C4-2B (cell line): Measurements from ENCODE around the gene MGMT.

Experiments
- H3K27ac ChIP-seq: fragments of 450-650 bp; 2 replicates; pipeline ENCODE4 v1.5.1; 2017
- ZFX ChIP-seq: fragments of 450-650 bp; IDR thresholded peaks from 2 replicates; pipeline ENCODE4 v1.6.1; 2017
- TF ChIP-seq, protein P1 (sequence below): fragments of 450-650 bp; conservative IDR thresholded peaks from 2 replicates; pipeline ENCODE4 v1.5.1; 2017; ENCODE audit warnings: mild to moderate bottlenecking

MGMT gene

DNA sequence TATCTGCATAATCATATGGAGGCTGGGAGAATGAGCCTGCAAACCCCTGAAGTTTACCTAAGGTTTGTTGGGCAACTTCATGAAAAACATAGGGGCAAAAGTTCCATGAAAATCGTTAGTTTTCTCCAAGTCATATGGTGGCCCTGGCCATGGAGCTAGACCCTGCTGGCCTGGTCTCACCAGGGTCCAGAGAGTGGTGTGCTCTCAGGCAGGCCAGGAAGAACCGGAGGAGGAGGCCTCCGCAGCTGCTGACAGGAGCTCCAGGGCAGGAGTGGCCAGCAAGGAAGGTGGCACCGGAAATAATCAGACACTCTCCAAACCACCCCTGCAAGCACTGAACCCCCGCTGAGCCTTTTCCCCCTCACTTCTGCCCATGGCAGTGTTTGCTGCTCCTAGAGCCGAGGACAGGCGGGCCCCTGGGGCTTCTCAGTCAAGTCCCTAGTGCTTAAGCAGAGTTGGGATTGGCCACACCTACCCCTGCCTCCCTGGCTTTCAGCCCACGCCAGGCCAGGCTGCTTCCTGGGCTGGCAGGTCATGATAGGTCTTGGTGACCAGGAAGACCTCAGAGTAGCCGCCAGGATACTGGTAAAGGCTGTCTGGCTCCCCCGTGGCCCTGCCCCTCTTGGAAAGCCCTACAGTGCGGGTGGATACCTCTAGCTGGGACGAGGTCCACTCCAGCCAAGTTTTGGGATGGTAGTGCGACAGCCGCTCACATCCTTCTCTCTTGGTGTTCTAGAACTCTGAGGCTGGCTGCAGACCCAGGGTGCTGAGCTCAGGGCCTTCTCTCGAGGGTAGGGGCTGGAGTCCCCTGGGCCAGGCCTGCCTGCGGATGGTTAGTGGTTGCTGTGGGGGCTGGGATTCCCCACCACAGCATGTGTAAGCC lies 242.8 kb downstream of the MGMT start:
- TF ChIP-seq, protein P1, sequence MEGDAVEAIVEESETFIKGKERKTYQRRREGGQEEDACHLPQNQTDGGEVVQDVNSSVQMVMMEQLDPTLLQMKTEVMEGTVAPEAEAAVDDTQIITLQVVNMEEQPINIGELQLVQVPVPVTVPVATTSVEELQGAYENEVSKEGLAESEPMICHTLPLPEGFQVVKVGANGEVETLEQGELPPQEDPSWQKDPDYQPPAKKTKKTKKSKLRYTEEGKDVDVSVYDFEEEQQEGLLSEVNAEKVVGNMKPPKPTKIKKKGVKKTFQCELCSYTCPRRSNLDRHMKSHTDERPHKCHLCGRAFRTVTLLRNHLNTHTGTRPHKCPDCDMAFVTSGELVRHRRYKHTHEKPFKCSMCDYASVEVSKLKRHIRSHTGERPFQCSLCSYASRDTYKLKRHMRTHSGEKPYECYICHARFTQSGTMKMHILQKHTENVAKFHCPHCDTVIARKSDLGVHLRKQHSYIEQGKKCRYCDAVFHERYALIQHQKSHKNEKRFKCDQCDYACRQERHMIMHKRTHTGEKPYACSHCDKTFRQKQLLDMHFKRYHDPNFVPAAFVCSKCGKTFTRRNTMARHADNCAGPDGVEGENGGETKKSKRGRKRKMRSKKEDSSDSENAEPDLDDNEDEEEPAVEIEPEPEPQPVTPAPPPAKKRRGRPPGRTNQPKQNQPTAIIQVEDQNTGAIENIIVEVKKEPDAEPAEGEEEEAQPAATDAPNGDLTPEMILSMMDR: no peak
- no peak for TF ChIP-seq ZFX

DNA sequence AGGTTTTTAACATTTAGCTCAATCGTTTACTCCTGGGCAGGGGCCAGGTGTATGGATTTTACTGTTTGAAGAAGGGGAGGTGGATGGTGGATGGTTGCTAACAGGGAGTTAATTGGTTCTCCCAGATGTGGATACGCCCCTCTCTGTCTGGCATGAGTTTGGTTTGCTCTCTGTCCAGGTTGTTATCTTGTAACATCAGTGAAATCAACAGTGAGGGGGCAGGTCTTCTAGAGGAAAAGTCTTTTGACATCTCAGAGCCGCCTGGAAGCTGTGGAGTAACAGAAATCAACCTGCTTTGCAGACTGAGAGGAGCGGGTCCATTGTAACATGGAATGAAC lies 243.4 kb downstream of the MGMT start:
- H3K27ac ChIP-seq: peak overlapping the region; percentile 11
- TF ChIP-seq ZFX: no peak
- TF ChIP-seq, protein P1: no peak

More for the DNA sequence above, 242.8 kb downstream of the MGMT start:
- peak overlapping the region; percentile 11 for H3K27ac ChIP-seq

DNA sequence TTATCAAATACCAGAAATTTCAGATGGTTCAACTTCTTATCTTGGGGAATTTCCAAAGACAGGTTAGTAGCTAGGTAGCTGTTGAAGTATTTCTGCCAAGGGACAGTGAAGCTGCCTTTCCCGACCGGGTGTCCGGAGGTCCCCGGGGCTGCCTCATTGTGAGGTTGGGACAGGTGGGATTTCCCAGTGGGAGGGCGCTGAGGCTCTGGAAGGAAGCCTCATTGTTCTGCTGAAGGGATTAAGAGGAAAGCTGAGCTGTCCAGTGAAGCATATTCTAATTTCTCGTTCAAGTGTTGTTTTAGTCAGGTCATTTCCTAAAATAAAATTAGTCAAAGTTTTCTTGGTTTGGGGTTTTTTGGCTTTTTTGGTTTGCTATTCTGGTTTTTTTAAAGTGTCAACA lies 244.2 kb downstream of the MGMT start:
- TF ChIP-seq, protein P1: no peak
- no peak overlapping the region for H3K27ac ChIP-seq

DNA sequence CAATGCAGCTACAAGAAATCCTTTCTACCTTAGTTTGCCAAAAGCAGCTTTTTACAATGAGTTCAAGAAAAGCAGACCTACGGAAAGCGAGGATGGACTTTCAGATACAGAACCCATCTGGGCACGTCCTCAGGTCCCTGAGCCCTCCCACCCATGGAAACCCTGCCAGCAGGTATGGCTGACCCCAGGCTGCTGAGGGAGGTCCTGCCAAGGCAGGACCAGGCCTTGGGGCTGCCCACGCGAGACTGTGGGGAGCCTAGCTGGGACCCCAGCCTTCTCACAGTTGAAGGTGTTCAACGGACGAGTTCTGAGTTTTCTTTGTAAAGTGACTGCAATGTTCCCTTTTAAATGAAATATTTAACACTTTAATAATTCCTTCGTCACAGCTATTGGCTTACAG lies 245.0 kb downstream of the MGMT start:
- H3K27ac ChIP-seq: no peak overlapping the region
- no peak for TF ChIP-seq ZFX

DNA sequence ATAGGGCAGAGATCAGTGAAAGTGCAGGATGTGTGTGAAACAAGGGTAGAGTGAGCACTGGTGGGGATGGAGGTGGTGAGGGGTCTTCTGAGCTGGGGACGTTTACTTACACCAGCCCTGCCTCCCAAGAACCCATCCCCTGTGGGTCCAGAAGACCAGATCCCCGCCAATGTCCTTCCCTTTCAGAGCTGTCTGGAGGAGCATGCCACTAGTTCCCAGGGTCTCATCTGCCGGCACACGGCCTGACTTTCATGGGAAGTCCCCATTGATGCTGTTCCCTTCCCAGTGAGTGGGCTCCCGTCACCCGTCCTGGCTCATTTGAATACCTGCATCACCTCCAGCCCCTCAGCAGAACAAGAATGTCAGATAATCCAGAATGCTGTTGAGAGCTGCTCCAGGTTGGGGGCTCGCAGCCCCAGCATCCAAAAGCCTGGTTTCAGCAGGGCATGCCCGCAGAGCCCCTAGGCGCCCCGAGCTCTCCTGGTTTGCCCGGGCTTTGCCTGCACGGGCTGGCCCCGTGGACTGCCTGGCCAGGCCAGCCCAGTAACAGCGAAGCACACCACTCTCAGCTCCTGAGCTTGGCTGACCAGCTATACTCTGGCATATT lies 246.7 kb downstream of the MGMT start:
- no peak overlapping the region for H3K27ac ChIP-seq
- no peak for TF ChIP-seq ZFX
- TF ChIP-seq, protein P1: no peak

DNA sequence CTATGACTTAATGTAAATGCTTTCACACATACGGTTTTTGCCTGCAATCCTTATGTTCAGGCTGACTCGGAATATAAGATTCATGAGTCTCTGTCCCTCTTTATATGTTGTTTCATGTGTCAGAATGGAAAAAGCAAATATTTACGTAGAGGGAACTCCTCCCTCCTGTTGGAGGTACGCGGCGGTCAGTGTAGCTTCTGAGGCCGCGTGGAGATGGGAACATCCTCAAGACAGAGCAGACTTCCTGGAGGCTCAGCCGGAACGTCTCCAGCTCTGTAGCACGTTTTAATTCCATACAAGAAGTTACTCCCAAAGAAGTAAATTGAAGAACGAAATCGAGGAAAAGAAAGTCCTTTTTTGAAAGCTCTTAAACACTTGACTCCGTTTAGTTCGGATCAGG lies 248.8 kb downstream of the MGMT start:
- TF ChIP-seq, protein P1: no peak
- TF ChIP-seq ZFX: no peak
- H3K27ac ChIP-seq: peak overlapping the region; percentile 32; the same call in 1 of the 2 replicates

DNA sequence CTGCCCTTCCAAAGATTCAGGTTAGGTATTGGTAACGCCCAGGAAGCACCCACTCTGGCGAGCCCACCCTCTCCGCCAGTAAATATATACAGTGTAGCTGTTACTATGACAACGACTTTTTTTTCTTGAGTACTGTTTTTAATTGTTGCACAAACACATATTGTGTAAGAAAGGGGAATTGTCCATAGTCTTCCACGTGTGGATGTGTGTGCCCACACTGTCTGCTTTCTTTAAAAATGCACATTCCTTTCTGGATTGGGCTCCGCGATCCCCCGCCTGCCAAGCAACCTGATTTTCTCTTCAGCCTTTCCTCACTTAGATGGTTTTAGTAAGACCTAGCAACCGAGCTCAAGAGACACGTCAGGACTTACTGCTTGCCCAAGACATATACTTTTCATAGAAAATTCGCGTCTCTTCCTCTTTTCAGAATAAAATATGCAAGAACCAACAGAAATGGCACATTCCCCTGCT lies 249.2 kb downstream of the MGMT start:
- peak overlapping the region; percentile 32; the same call in 1 of the 2 replicates for H3K27ac ChIP-seq
- TF ChIP-seq, protein P1: no peak
- no peak for TF ChIP-seq ZFX
